ENCODE measurements around the gene MADD.

Gene MADD

DNA sequence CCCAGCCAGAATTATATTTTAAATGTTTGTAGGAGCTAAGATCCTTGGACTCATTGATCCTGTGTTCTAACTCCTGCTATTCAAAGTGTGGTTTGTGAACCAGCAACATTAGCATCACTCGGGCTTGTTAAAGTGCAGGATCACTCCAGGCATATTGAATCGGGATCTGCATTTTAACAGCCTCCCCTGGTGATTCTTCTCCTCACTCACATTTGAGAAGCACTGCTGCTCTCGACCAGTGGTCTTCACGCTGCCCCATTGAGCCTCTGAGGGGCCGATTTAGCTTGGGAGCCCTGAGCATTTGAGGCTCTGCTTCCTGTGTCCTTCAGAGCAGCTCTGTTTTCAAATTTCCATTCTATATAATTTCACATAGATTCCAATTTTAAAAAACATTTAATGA is 10.9 kb downstream of the MADD start:
- TF ChIP-seq, protein P1, sequence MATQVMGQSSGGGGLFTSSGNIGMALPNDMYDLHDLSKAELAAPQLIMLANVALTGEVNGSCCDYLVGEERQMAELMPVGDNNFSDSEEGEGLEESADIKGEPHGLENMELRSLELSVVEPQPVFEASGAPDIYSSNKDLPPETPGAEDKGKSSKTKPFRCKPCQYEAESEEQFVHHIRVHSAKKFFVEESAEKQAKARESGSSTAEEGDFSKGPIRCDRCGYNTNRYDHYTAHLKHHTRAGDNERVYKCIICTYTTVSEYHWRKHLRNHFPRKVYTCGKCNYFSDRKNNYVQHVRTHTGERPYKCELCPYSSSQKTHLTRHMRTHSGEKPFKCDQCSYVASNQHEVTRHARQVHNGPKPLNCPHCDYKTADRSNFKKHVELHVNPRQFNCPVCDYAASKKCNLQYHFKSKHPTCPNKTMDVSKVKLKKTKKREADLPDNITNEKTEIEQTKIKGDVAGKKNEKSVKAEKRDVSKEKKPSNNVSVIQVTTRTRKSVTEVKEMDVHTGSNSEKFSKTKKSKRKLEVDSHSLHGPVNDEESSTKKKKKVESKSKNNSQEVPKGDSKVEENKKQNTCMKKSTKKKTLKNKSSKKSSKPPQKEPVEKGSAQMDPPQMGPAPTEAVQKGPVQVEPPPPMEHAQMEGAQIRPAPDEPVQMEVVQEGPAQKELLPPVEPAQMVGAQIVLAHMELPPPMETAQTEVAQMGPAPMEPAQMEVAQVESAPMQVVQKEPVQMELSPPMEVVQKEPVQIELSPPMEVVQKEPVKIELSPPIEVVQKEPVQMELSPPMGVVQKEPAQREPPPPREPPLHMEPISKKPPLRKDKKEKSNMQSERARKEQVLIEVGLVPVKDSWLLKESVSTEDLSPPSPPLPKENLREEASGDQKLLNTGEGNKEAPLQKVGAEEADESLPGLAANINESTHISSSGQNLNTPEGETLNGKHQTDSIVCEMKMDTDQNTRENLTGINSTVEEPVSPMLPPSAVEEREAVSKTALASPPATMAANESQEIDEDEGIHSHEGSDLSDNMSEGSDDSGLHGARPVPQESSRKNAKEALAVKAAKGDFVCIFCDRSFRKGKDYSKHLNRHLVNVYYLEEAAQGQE (IDR thresholded peaks at IDR 0.05; ENCODE audit: insufficient read depth in 1 of 2, low read depth in 2 of 2, low read length in 2 of 2) = no peak
- TF ChIP-seq TAF1 (IDR thresholded peaks at IDR 0.05; ENCODE audit: borderline replicate concordance, insufficient read depth, low read length) (no peak), POLR2AphosphoS5 (IDR thresholded peaks at IDR 0.05; ENCODE audit: low read depth, low read length) (no peak), FOXP2 (optimal IDR thresholded peaks at IDR 0.05; ENCODE audit: borderline replicate concordance, extremely low read depth, extremely low read length, insufficient read depth) (no peak), SIN3A (IDR thresholded peaks at IDR 0.05; ENCODE audit: borderline replicate concordance, insufficient read depth, low read length) (no peak)

DNA sequence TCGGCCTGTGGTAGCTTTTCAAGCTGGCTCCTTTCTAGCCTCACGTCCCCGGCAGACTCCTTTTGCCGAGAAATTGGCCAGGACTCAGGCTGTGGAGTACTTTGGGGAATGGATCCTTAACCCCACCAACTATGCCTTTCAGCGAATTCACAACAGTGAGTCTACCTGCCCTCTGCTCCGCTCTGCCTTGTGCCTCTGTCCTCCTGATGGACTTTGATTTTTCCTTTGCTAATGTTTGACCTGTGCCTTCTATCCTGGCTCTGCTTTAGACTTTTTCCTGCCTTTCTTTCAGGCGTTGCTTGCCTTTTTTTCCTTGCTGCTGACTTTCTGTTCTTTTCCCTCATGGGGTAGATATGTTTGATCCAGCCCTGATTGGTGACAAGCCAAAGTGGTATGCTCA is 12.5 kb downstream of the MADD start:
- no peak for TF ChIP-seq TAF1 (IDR thresholded peaks at IDR 0.05; ENCODE audit: borderline replicate concordance, insufficient read depth, low read length)
- TF ChIP-seq FOXP2 (optimal IDR thresholded peaks at IDR 0.05; ENCODE audit: borderline replicate concordance, extremely low read depth, extremely low read length, insufficient read depth) = no peak
- no peak for TF ChIP-seq SIN3A (IDR thresholded peaks at IDR 0.05; ENCODE audit: borderline replicate concordance, insufficient read depth, low read length)
- TF ChIP-seq, protein P1 (IDR thresholded peaks at IDR 0.05; ENCODE audit: insufficient read depth in 1 of 2, low read depth in 2 of 2, low read length in 2 of 2) = no peak
- TF ChIP-seq POLR2AphosphoS5 (IDR thresholded peaks at IDR 0.05; ENCODE audit: low read depth, low read length) = no peak

DNA sequence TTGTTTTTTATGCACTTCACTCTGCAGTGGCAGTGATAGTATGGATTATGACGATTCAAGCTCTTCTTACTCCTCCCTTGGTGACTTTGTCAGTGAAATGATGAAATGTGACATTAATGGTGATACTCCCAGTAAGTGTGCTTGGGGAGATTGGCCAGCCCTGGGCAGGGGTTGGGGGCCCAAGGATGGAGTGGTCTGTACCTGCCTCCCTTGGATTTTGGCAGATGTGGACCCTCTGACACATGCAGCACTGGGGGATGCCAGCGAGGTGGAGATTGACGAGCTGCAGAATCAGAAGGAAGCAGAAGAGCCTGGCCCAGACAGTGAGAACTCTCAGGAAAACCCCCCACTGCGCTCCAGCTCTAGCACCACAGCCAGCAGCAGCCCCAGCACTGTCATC is 14.2 kb downstream of the MADD start:
- TF ChIP-seq SIN3A (IDR thresholded peaks at IDR 0.05; ENCODE audit: borderline replicate concordance, insufficient read depth, low read length) = no peak
- no peak for TF ChIP-seq POLR2AphosphoS5 (IDR thresholded peaks at IDR 0.05; ENCODE audit: low read depth, low read length)
- TF ChIP-seq, protein P1 (IDR thresholded peaks at IDR 0.05; ENCODE audit: insufficient read depth in 1 of 2, low read depth in 2 of 2, low read length in 2 of 2) = no peak
- TF ChIP-seq FOXP2 (optimal IDR thresholded peaks at IDR 0.05; ENCODE audit: borderline replicate concordance, extremely low read depth, extremely low read length, insufficient read depth) = no peak
- TF ChIP-seq TAF1 (IDR thresholded peaks at IDR 0.05; ENCODE audit: borderline replicate concordance, insufficient read depth, low read length) = no peak

DNA sequence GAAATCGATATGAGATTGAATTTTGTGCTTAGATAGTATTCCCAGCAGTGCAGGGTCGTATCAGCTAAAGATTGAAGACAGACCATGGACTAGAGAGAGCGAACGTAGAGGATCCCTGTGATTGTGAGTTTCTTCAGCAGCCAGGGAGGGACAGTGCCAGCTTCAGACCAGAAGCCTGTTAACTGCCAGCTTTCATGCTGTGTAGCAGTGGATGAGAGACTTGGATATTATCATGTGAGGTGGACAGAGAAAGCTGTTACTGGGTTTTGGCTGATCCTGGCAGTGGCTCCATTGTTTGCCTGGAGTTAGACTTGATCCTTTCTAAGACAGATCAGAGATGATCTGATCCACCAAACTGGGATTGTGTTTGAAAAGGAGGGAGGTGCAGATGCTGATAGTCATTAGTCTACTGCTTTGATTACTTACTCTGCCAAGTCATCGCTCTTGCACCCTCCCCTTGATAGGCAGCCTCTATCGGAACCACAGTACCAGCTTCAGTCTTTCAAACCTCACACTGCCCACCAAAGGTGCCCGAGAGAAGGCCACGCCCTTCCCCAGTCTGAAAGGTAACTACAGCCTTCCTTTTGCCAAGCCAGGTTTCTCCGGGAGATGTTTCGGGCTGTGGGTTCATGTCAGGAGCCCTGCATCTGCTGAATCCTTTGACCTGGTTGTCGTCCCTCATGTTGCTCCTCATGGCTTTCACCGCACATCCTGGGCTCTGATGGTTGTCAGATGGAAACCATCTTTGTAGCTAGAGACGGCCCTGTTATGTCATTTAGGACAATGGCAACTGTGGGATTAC is 16.2 kb downstream of the MADD start:
- TF ChIP-seq, protein P1 (IDR thresholded peaks at IDR 0.05; ENCODE audit: insufficient read depth in 1 of 2, low read depth in 2 of 2, low read length in 2 of 2) = no peak
- TF ChIP-seq POLR2AphosphoS5 (IDR thresholded peaks at IDR 0.05; ENCODE audit: low read depth, low read length) (no peak), TAF1 (IDR thresholded peaks at IDR 0.05; ENCODE audit: borderline replicate concordance, insufficient read depth, low read length) (no peak)
